GDM1 (cell line): Measurements from ENCODE around the gene PRRC2B.
A peak's percentile ranks its signal among the peaks of the same experiment; 100 is the strongest.
"Not testable (repeated sequence)": the region's sequence is repeated elsewhere in the genome, so short reads cannot be mapped to it uniquely, and the experiment has no call there.

ENCODE experiments used
- DNase-seq: peaks from one replicate; lab custom pipeline; 2025; lab: John Stamatoyannopoulos, UW

Gene PRRC2B

GRCh38 chr9:131393622-131394463 lies at the start of gene PRRC2B:
TSS of gene PRRC2B (plus strand) at chr9:131394086. CDS start at chr9:131430145, 36,059 bp downstream.
- peak; percentile 81 for DNase-seq

DNA sequence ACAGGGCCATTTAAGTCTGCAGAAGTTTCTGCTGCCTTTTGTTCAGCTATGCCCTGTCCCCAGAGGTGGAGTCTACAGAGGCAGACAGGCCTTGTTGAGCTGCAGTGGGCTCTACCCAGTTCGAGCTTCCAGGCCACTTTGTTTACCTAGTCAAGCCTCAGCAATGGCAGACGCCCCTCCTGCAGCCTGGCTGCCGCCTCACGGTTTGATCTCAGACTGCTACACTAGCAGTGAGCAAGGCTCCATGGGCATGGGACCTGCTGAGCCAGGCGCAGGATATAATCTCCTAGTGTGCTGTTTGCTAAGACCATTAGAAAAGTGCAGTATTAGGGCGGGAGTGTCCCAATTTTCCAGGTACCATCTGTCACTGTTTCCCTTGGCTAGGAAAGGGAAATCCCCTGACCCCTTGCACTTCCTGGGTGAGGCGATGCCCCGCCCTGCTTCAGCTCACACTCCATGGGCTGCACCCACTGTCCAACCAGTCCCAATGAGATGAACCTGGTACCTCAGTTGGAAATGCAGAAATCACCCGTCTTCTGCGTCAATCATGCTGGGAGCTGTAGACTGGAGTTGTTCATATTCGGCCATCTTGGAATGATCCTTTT lies 48.9 kb upstream of the PRRC2B start:
- not testable (repeated sequence) for DNase-seq

- DNase-seq: no peak
These were observed 47.3 kb upstream of the PRRC2B start for GRCh38 chr9:131346559-131346958.

GRCh38 chr9:131347376-131348020 lies 46.4 kb upstream of the PRRC2B start:
- DNase-seq: no peak

- no peak for DNase-seq
These were observed 45.0 kb upstream of the PRRC2B start for GRCh38 chr9:131348631-131349521.

DNA sequence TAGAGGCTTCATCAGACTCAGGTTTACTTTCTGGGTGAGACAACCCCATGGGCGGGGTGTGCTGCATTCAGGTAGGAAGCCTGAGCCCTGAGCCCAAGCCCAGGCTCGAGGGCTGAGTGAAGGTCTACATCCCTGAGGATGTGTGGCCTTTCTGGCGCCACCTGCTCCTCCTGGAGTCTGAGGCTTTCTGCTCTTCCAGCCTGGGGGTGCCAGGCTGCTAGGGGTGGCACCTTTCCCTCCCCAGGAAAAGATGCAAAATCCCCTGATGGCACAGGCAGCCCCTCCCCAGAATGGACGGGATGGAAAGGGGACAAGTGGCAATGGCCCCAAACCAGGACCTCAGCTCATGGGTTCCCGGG lies 44.4 kb upstream of the PRRC2B start:
- no peak for DNase-seq

GRCh38 chr9:131349881-131350563 lies 43.9 kb upstream of the PRRC2B start:
- DNase-seq: peak; percentile 58

GRCh38 chr9:131356479-131356878 lies 37.4 kb upstream of the PRRC2B start:
- DNase-seq: not testable (repeated sequence)

DNA sequence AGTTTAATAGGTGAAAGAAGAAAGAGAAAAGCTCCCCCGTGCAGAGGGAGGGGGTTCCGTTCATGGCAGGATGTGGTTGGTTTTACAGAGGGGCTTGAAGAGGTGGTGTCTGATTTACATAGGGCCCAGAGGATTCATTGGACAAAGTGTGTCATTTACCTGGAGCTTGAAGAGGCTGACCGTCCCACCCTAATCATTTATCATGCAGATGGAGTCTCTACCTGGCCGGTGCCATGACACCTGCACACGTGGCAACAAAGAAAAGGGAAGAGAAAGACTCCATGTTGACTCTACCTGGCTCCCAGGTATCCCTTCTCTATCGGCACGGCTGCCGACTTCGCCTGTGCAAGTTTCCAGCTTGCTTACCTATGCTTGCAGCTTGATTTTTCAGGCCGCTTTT lies 35.3 kb upstream of the PRRC2B start:
- DNase-seq: no peak

GRCh38 chr9:131361202-131361833 lies 32.6 kb upstream of the PRRC2B start:
- no peak for DNase-seq

DNA sequence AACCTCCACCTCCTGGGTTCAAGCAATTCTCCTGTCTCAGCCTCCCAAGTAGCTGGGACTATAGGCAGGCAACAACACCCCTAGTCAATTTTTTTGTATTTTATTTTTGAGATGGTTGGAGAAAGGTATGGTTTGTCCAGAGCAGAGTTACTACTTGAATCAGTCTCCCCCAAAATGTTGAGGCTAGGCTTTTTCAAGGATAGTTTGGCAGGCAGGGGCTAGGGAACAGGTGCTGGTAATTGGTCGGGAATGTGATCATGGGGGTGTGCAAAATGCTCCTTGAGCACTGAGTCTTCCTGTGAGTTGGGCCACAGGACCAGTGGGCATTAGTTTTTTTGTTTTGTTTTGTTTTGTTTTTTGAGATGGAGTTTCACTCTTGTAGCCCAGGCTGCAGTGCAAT lies 28.3 kb upstream of the PRRC2B start:
- DNase-seq: no peak

GRCh38 chr9:131366761-131367401 lies 27.0 kb upstream of the PRRC2B start:
- DNase-seq: no peak

DNA sequence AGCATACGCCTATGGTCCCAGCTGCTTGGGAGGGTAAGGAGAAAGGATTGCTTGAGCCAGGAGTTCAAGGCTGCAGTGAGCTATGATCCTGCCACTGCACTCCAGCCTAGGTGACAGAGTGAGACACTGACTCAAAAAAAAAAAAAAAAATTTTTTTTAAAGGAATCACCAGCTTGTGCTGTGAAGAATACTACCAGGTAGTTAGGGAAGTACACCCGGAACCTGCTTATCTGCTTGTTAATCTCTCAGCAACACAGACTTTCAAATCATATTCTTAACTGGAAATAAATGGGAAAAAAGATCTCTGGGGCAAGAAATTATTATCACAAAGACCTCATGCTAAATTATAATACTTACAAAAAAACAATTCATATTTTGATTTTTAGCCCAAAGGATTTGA lies 26.4 kb upstream of the PRRC2B start:
- DNase-seq: no peak

- no peak for DNase-seq
These were observed 23.2 kb upstream of the PRRC2B start for GRCh38 chr9:131370638-131371037.

GRCh38 chr9:131372599-131372973 lies 21.3 kb upstream of the PRRC2B start:
- DNase-seq: not testable (repeated sequence)

GRCh38 chr9:131374638-131375037 lies 19.2 kb upstream of the PRRC2B start:
- DNase-seq: not testable (repeated sequence)

DNA sequence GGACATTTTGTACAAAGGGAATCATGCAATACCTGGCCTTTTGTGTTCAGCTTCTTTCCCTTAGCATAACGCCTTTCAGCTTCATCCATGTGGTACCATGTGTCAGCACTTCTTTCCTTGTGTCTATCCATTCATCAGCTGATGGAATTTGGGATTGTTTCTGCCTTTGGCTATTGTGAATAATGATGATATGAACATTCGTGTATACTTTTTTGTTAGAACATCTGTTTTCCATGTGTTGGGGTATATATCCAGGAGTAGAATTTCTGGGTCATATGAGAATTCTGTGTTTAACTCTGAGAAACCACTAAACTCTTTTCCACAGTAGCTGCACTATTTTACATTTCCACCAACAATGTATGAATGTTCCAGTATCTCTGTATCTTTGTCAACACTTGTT lies 14.8 kb upstream of the PRRC2B start:
- DNase-seq: no peak

DNA sequence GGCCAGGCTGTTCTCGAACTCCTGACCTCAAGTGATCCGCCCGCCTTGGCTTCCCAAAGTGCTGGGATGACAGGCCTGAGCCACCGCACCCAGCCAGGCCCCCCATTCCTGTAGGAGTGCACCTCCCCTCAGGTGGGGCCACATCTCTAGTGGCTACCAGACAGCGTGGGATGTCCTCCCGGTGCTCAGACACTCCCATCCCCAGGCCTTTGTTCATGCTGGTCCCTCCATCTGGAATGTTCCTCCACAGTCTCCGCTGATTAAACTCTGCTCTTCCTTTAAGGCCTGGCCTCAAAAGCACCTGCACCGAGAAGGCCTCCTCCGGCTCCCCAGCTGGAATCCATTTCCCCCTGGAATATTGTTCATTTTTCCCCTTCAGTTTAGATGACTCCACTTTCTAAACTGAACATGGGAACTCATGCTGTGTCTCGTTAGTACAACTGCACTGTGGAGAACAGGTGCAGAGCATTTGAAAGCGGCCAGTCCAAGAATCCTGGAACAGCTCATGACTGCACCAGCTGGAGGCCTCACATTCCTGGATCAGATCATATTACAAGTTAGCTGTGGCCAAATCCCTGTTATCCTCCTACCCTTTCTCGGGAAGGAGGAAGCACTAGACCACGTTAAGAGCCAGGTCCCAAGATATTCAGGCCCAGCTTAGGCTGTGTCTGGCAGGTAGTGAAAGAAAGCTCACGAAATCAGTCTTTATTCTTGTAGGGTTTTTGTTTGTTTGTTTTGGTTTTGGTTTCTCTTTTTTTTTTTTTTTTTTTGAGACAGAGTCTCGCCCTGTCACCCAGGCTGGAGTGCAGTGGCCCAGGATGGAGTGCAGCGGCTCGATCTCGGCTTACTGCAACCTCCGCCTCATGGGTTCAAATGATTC lies 10.8 kb upstream of the PRRC2B start:
- DNase-seq: no peak

- DNase-seq: no peak
These were observed 8.6 kb upstream of the PRRC2B start for GRCh38 chr9:131385296-131385695.

DNA sequence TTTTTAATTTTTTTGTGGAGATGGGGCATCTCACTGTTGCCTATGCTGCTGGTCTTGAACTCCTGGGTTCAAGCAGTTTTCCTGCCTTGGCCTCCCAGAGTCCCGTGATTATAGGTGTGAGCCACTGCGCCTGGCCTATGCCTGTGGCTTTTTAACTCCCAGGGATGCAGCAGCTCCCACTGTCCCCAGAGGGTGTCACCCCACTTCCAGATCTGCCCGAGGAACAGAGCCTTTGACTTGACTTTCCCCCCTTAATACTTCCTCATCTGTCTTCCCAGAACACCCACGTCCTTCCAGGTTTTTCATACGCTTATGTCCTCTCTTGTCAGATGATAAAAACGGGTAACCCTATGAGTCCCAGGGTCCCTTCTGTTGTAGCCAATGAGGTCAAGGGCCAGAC lies 7.6 kb upstream of the PRRC2B start:
- DNase-seq: no peak
